Hematopoietic multipotent progenitor cell treated with erythropoietin and hydrocortisone succinate and interleukin-3 and kit ligand, for 17 days (in vitro differentiated cells): Measurements from ENCODE around the gene SLC25A47.
"Not testable (repeated sequence)": the region's sequence is repeated elsewhere in the genome, so short reads cannot be mapped to it uniquely, and the experiment has no call there.

Experiments
- DNase-seq: peaks from one replicate; pipeline ENCODE4 v3.0.0-alpha.2; 2015; ENCODE audit warnings: low spot score

Gene SLC25A47

DNA sequence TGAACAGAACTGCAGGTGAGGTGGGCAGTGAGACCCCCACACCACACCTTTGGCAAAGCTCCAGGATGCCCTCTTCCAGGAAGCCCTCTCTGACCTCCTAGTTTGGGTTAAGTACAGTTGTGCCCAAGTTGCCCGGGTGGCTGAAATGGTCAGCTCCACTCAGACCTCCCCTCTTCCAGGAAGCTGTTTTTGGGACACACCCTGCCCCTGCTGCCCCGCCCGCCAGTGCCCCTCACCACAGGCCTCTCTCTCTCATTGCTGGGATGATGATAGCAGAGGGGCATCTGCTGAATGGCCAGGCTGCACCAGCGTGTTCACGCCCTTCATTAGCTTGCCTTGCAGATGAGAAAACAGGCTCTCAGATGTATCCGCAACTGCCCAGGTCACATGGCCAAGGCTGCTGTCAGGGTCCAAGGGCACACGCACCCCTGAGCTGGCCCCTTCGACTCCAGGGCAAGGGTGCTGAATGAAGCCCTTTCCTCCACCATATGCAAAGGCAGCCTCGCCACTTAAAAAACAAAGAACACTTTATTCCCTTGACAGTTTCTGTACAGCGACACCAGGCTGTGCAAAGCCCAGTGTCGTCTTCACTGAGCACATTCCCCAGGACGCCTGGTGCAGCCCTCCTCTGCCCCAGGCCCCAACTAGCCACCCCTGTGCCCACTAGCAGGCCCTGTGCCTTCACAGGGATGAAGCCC is 32.4 kb upstream of the SLC25A47 start:
- DNase-seq = no peak

DNA sequence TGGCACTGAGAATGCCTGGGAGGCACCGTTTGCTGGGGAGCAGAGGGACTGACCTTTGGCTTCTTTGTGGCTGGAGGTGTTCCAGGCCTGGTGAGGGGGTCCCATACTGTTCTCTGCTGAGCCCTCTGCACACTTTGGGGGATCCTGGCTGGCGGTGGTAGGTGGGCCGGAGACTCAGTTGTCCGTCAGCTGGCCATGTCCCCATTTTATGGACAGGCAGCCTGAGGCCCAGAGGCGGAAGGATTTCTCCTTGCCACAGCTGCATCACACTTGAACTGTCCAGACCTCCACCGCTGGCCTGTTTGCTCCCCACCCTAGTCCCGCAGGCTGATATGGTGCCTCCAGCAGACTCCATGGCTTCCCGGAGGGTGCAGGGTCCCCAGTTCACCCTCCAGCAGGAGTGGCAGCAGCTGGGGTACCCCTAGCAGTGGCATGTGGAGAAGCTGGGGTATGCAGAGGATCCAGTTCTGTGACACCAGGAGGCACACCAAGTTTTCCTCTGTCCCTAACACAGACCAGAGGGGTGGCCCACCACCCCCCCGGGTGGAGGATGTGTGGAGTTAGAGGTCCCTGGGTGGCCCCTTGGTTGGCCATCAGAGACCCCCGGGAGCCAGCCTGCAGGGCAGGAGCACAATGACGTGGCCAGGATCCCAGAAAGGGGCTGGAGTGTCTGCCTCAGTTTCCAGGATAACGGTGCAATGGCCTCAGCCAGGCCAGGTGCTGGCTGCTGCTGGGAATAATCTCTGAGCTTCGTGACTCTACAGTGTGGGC is 31.6 kb upstream of the SLC25A47 start:
- DNase-seq = no peak

DNA sequence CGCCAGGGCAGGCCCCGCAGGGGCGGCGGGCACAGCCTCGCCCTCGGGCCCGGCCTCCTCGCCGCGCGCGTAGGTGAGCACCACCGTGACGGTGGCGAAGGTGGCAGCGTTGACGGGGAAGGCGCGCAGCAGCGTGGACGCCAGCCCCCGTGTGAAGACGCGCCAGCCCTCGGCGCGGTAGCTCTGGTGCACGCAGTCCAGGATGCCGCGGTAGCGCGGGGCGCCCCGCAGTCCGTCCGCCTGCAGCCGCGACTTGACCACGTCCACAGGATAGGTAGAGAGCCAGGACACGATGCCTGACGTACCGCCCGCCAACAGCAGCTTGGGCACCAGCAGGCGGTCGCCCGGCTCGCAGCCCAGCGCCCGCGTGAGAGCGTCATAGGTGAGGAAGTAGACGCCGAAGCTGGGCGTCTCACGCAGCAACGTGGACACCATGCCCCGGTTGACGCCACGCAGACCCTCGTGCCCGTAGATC is 30.8 kb upstream of the SLC25A47 start:
- no peak for DNase-seq

DNA sequence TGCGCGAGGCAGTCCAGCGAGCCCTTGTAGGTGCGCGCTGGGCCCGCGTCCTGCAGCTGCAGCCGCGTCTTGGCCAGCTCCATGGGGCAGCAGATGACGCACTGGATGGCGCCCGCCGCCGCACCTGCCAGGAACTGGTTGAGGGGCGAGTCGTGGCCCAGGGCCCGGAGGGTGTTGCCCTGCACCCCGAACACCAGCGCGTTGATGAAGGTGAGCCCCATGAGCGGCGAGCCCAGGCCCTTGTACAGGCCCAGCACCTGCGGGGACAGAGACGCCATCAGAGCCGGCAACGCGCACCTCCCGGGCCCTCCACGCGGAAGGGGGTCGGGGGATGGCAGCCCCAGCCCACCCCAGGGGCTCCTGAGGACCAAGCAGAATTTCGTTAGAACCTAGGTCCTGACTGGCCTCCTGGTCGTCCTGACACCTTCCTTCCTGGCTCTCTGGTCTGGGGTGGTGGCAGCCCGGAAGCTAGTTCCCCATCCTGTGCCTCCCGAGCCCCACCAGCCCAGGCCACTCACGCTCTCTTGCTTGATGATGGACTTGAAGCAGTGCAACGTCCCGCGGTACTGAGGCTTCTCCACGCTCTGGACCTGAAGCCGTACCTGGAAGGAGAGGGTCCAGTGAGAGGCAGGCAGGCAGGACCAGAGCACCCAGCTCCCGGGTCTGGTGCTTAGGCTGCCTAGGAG is 30.2 kb upstream of the SLC25A47 start:
- no peak for DNase-seq

DNA sequence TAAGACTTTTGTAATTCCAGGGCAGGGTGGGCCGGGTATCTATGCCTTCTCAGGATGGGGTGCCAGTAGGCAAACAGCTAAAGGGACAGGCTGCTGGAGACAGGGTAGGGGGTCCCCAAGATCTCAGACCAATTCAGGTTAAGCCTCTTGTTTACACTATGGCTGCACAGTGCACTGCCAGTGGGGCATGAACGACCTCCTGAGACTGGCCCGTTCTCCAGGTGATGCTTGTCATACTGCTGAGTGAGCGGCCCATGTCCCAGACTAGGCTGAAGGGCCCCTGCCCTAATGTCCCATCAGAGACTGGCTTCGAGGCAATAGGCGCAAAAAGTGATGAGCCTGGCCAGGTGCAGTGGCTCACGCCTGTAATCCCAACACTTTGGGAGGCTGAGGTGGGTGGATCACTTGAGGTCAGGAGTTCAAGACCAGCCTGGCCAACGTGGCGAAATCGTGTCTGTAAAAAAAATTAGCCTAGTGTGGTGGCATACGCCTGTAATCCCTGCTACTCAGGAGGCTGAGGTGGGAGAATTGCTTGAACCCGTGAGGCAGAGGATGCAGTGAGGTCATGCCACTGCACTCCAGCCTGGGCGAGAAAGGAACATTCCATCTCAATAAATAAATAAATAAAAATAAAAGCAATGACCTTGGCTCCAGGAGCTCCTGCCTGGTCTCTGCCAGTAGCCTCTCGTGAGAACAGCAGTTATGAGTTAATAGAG is 29.5 kb upstream of the SLC25A47 start:
- DNase-seq = no peak

DNA sequence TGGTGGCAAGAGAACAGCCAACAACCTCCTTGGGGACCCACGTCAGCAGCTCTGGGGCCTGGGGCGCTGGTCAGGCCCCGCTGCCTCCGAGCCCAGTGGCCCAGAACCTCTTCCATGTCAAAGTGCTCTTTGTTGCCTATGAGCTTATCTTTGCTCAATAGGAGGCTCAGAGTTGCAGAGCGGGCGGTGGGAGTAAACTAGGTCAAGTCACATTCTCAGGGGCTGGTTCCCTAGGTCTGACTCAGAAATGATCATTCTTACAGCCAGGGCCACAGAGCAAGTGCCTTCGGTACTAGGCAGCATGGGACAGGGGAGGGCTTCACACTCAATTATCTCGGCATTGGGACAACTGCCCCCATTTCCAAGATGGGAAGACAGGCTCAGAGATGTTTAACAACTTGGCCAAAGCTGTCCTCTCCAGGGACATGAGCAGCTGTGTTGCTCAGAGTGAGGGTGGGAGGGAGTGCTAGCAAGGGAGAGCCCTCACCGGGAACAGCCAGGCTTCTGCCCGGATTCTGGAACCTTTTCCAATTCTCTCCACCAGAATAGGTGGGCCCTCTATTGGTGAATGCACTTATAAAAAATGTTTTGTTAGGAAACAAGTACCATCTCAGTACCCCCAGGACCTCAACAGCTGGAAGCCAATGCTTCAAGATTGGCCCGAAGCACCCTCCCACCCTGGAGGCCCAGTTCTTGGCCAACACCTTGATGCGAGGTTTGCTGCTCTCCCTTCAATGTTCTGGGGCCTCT is 28.8 kb upstream of the SLC25A47 start:
- no peak for DNase-seq

DNA sequence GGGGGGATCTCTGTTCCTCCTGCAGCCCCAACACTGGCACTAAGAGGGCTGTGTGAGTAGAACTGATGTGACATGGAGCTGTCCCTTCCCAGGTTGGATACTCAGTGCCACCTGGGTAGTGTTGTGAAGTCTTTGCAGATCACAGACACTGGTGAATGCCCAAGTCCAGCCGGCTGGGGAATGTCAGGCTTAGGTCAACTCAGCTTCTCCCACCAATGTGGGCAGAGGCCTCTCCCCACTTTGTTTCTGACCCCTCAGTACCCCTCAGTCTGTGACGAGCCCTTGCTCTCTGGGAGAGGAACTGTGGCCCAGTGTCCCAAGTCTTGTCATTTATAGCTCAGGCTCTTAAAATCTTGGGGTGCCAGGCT is 28.2 kb upstream of the SLC25A47 start:
- DNase-seq = no peak

DNA sequence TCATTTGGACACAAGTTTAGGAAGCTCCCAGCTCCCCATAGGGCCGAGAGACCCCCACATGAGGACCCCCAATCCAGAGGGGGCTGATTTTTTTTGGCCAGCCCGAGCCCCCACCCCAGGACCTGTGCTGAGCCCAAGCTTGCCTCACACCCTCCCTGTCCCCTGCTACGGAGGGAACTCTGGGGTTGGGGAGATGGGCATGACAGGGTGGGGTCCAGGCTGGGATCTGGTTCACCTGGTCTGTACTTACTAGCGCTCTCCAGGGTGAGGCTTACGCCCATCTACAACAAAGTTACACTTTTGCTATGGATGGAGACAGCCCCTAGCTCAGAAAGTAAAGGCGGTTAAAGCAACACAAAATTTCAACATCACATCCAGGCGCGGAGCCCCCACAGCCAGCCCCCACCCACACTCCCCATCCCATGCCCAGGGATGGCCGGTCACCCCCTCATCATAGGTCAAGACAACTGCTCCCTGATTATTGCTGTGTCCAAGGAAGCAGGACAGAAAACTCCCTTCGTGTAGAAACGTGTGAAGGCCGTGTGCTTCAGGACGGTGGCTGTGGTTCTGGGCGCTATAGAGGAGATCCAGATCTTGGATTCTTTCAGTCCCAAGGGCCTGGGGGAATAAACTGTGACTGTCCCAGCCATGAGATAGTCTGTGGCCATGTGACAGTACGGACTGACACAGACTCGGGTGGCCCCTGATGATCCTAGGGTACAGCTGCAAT is 27.6 kb upstream of the SLC25A47 start:
- no peak for DNase-seq

DNA sequence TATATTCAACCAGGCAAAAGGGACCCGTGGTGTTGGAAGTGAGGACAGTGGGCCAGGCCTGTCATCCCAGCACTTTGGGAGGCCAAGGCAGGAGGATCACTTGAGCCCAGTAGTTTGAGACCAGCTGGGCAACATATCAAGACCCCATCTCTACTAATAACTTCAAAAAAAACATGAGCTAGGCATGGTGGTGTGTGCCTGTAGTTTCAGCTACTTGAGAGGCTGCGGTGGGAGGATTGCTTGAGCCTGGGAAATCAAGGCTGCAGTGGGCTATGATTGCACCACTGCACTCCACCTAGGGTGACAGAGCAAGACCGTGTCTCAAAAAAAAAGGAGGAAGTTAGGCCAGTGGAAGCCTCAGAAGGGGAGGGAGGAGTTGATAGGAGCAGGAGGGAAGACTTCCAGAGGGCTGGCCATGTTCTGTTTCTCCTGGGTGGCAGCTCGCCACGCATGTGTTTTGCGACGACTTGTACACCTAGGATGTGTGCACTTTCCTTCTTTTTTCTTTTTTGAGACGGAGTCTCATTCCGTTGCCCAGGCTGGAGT is 27.0 kb upstream of the SLC25A47 start:
- DNase-seq = no peak

DNA sequence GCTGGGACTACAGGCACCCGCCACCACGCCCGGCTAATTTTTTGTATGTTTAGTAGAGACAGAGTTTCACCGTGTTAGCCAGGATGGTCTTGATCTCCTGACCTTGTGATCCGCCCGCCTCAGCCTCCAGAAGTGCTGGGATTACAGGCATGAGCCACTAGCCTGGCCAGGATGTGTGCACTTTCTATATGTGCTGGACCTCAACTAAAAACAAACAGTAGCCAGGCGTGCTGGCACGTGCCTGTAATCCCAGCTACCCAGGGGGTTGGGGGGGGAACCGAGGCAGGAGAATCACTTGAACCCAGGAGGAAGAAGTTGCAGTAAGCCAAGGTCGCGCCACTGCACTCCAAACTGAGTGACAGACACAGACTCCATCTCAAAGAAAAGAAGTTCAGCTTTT is 26.4 kb upstream of the SLC25A47 start:
- DNase-seq = not testable (repeated sequence)

DNA sequence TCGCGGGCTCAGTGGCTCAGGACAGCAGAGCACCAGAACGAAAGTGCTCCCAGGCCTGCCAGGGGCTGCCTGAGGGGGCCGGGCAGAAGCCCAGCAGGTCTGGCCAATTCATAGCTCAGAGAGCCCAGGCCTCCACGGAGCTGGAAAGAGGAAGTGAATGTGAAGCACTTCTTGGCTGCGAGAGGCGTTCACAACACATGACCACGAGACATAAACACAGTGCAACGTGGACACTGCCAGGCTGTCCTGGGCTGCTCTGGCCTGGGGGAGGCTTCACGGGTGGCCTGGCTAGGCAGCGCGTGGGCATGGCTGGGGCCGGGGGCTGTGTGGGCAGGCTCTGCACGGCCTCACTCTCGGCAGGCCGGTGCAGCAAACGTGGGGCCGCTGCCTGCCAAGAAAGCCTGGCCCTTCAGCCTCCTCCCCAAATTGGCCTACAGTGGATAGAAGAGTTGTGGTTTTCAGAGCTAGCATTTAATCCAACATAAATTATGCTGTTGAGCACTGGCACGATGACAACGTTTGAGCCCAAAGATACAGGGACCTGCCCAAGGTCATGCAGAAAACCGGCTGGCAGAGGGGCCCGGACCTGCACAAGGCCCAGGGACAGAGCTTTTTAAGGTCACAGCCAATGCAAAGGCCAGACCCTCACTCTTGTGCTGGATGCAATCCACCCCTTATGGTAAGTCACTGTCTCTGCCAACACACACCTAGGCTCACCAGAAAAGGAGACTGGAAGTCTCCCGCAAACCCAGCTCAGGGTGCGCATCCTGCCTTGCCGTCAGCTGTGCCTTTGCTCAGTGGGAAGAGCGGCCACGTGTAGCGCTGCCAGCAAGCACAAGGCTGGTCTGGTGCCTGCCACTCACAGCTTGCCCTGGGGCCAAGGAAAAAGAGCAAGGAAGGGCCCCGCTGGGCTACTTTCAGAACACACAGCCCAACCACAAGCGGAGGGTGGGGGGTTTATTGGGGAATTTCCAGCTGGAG is 25.5 kb upstream of the SLC25A47 start:
- DNase-seq = no peak

DNA sequence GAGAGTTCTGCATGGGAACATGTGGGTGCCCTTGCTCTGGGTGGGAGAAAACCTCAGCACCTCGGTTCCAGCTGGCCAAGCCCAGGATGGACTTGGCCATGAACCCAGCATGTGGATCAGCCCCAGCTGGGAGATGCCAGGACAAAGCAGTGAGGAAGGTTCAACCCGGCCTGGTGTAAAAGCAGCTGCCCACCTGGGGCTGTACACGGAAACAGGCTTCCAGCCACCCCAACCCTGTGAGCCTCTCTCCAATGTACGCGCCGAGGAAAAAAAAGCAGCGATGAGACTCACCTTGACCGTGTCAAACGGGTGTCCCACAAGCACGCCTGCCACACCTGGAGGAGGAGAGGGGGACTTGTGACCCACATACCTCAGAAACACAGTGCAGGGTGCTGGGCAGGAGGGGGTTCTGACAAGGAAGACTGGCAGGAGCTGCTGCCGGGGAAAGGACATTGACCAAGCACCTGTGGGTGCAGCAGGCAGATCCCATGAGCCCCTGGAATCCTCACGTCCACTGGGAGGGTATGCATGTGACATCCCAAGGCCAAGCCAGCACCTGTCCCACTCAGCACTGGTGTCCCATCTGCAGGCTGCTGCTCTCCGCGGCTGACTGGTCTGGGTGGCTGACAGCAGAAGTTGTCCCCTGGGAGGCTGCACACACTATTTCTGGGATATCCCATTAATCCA is 24.4 kb upstream of the SLC25A47 start:
- DNase-seq = no peak

DNA sequence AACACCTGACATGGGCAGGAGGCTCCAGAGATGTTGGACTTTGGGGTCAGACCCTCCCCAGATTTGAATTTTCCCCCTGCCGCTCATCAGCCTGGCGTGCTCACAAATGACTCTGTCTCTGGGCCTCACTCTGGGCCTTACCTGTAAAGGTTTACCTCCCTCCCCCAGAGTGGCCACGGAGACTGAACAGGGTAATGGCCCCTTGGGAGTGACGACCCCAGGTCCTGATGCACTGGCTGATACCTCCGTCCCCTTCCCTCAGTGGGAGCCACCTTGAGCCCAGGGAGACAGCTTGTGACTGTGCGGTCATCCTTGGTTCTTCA is 23.9 kb upstream of the SLC25A47 start:
- DNase-seq = no peak

DNA sequence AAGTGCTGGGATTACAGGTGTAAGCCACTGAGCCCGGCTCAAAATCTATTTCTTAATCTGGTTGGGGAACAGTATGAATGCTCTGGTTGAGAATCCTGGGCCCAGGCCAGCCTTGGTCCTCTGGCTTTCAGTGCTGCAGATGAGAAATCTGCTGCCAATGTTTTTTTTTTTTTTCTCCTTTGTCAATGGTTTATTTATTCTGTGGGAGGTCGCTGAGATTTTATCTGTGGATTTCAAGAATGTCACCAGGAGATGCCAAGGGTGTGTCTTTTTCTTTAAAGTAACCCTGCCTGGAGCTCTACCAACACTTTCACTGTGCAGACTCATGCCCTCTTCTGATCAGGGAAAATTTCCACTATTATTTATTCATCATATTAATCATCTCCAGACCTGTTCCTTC is 20.5 kb upstream of the SLC25A47 start:
- no peak for DNase-seq

DNA sequence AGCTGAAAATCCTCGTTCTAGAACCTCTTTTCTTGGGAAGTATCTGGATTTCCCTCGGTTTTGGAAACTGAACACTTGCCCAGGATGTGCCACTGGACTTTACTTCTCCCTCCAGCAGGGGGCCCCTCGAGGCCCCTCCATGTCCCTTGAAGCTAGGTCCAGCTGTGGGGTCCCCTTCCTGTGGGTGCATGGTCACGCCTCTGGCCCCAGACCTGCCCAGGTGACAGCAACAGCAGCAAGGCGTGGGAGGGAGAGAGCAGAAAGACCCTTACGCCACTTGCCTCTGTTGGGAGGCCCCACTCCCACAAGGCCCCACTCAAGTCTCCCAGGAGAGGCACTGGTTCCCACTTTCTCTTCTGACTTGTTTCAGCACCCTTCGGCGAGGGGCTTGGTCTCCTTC is 20.0 kb upstream of the SLC25A47 start:
- peak; percentile 22 for DNase-seq

DNA sequence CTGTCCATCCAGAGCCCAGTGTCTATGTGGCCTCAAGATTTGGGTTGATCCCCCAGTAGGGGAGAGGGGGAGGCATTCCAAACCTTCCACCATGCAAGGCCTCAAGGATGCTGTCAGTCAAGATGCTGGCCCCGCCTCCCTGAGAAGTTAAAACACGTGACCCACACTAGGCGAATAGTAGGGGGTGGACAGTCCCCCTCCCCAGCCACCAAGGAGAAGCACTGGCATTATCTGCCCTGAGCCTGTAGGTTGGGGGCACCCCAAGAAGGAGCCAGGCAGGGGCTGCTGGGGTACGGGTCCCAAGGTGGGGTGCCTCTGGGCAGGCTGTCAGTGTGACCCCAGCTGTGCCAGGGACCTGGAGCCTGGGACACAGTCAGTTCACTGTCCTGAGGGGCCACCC is 19.2 kb upstream of the SLC25A47 start:
- DNase-seq = no peak

DNA sequence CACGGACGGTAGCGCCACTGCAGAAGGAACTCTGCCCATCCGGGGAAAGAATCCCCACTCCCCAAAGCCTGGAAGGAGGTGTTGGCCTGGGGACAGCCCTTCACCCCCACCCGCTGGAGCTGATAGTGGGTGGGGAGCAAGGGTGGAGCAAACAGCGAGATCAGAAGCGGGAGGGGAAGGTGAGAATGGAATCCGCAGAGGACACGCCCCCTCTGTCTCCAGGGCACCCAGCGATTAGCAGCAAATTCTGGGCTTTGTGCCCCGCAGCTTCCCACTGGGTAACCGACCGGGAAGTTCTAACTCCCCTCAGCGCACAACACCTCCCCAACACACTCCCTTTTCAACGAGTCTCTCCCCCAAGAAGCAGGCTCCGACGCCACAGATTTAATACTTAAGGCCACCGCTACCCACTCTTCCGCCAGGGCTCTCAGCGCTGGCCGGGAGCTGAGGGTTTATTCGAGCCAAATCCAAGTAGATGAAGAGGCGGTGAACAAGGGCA is 18.3 kb upstream of the SLC25A47 start:
- DNase-seq = no peak

DNA sequence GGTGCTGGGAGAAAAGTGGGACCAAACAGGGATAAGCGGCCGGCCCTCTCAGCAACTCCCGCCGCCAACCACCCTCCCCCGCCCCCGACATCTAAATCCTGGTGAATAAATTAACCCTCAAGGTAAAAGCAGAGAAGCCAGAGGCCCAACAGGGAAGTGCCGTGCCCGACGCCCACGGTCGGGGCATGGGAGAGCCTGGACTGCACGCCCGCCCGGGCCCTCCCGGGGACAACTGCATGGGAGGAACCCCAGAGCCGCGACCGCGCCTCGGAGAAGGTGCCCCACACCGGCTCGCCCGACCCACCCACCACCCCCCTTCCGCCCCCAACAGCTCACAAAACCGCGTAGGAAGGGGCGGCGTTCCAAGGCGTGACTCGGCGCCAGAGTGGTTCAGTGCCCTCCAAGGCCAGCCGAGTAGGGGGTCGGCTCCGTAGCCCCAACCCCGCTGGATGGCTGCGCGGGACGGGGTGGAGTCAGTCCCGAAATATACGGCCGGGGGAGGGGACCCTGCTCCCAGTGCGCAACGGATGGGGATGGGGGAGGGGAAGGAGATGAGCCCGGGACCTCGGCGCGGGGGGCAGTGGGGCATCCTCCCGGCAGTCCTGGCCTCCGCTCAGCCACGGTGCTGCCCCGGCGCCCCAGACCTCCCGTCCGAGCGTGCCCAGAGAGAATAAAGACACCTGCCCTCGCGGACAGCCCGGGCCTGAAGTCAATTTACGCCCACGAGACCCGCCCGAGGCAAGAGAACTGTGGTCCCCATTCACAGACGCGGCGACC is 17.6 kb upstream of the SLC25A47 start:
- no peak for DNase-seq
